GM20431 (cell line): ENCODE data around the gene PIGN.

ENCODE experiments used
- in situ Hi-C: fragments of 300-500 bp; cut with MseI, MboI; formaldehyde crosslinking; loops from one replicate; pipeline ENCODE4 v1.15.0; 2020; ENCODE audit warnings: low sequenced_read_pairs; ENCODE audit not compliant: unreplicated experiment

The PIGN gene

DNA sequence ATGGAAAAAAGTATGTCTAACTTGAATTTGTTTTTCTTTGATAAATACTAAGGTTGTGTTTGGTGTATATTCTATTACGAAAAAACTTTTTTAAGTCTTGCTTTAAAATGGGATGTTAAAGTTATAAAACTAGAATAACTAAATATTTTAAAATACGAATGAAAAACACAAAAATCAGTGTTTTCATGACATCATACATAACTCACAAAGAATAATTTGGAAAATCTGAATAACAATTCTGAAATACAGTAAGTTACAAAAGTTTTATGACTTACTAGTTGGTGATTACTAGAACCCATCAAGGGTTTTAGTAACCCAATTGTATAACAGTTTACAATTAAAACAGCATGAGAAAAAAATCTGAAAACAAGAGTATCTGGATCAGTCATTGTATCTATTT lies 61.2 kb downstream of the PIGN start:
- in situ Hi-C loops: loop anchor here (25.0 kb wide), 1 partner anchor 538 kb away; no protein-coding TSS in a partner anchor

GRCh38 chr18:62122330-62122729 lies 64.5 kb downstream of the PIGN start:
- in situ Hi-C loops: loop anchor here (25.0 kb wide), 1 partner anchor 485 kb away; no protein-coding TSS in a partner anchor

- in situ Hi-C loops: loop anchor here (25.0 kb wide), 1 partner anchor 483 kb away; no protein-coding TSS in a partner anchor
Observed at GRCh38 chr18:62119884-62120283, 67.0 kb downstream of the PIGN start.

DNA sequence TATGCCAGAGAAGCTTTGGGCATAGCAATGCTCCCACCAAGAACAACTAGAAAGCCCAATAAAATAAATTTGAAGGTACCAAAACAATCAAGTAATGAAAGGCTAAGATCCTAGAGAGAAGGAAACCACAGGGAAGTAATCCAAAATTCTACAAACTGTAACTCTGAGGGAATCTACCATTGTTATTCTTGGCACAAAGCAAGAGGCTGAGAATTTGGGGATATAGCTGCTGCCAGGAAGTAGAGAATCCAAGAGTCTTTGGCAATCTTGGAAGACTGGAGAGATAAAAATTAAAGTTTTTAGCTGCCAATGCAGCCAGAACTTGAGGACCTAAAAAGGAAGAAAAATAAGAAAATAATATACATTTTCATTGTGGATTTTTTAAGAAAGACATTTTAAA lies 68.5 kb downstream of the PIGN start:
- in situ Hi-C loops: loop anchor here (25.0 kb wide), 1 partner anchor 481 kb away; no protein-coding TSS in a partner anchor

DNA sequence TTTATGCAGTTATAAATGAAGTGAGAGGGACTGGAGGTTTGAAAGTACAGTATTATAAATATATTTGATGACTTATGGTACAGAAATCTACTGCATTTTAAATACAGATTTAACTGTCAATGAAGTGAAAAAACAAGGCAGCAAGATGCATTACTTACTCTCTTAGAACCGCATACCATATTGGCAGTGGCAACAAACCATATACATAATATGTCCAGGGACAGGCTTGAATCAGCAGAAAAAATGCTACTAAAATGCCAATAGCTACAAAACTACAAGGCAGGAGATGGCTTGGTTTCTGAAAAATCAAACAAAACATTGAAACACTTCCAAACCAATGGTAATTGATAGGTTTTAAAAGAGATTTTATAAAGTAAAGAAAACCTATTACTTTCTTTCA lies 77.2 kb downstream of the PIGN start:
- in situ Hi-C loops: loop anchor here (25.0 kb wide), 1 partner anchor 472 kb away; no protein-coding TSS in a partner anchor

DNA sequence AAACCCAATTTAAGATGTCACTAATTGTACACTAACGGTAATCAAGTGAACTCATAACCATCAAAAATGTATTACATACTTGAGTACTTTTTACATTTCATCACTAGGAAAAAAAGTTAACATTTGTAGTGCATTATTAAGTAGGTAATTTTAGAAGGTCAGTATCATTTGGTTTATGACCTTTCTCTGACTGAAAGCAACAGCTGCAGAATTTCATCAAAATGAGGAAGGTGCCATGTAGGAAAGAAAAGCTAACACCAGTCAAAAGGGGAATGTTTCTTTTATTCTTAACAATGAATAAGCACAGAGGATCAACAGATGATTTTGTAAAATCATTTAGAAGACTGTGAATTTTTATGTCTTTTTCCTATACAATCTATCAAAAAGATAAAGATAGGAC lies 79.0 kb downstream of the PIGN start:
- in situ Hi-C loops: loop anchor here (25.0 kb wide), 1 partner anchor 471 kb away; no protein-coding TSS in a partner anchor

GRCh38 chr18:62106271-62106670 lies 80.6 kb downstream of the PIGN start:
- in situ Hi-C loops: loop anchor here (25.0 kb wide), 1 partner anchor 469 kb away; no protein-coding TSS in a partner anchor

DNA sequence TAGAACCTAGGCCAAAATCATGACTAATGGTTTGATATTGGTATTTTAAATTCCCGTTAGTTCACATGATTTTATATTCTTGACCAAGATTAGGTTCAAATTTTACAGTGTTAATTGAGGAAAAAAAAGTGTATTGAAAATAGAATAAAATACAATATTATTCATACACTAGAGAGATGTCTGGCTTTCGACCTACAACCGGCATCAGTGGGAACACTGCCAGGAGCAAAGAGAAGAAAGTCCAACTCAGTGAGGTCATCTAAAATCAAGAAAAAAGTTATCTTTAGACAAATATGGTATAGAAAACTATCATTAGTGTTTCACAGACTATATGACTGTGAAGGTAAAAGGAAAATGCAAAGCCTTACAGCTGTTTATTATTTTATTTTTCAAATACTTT lies 81.5 kb downstream of the PIGN start:
- in situ Hi-C loops: loop anchor here (25.0 kb wide), 1 partner anchor 468 kb away; no protein-coding TSS in a partner anchor

DNA sequence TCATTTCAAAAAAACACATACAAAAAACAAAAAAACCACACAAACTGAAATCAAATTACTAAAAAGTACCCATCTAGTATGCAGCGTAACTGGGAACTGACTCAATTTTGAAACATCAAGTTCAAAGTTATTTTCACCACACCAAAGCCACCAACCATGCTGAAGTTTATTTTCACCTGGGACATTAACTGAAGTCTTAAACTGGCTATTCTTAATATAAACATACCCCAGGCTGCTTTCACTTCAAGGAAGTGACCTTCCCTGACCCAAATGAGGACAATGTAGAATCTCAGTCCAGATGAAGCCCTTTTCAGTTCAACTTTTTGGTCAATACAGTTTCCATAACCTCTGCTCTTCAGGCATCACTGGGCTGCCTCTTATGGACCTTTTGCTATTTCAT lies 84.6 kb downstream of the PIGN start:
- in situ Hi-C loops: loop anchor here (25.0 kb wide), 1 partner anchor 465 kb away; no protein-coding TSS in a partner anchor

DNA sequence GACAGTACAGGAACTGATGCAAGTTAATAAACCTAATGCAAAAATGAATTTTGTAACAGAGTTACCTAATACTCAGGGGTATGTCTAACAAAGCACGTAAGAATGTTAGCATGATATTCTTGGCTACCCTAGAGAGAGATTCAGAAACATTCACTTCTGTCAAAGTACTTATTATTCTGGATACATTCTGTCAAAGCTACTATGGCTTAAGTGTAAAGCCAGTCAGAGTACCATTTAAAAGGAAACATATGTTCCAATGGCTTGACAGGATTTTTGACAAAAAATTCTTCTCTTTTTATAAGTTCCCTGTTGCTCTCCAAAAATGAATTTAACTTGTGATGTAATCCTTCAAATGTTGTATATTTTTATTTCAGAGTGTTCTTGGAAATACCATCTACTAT lies 85.5 kb downstream of the PIGN start:
- in situ Hi-C loops: loop anchor here (25.0 kb wide), 1 partner anchor 464 kb away; no protein-coding TSS in a partner anchor

DNA sequence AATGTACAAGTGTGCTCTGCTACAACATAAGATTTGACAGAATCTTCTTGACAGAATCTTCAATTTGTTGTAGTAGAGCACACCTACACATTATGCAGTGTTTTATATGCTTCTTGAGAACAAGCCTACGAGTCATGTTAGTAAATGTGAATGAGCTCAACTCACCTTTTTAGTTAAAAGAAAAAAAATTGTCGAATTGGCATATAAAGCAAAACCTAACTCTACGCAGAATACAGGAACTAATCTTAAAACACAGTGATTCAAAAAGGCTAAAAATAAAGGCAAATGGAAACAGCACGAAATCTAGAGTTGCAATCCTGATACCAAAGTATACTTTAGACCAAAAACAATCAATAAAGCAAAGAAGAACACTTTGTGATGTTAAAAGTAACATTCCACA lies 87.9 kb downstream of the PIGN start:
- in situ Hi-C loops: no loop called here

- in situ Hi-C loops: no loop called here
Observed at GRCh38 chr18:62097698-62098097, 89.2 kb downstream of the PIGN start.

DNA sequence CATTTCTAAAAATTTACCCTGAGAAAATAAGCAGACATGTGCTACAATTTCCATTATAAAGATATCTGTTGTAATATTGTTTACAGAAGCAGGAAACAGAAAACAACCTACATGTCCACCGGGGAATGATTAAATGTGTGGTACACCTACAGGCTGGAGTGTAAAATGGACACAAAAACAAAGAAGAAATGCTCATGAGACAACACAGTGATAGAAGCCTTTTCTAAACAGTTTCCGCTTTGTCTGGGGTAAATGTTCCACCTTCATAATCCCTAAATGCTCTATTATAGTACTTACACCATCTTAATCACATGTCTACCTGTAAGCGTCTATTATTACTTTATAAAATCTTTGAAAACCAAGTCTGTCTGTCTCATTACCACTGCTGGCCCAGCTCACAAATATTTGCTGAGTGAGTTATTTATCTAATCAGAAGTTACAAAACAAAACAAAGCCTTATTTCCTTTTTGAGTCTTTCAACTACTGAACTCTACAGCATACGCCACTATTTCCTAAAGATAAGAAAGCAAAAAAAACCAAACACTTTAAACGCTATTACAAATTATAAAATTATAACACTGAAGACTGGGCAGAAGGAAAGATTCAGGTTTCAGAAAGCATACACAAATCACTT lies 95.3 kb downstream of the PIGN start:
- in situ Hi-C loops: no loop called here

DNA sequence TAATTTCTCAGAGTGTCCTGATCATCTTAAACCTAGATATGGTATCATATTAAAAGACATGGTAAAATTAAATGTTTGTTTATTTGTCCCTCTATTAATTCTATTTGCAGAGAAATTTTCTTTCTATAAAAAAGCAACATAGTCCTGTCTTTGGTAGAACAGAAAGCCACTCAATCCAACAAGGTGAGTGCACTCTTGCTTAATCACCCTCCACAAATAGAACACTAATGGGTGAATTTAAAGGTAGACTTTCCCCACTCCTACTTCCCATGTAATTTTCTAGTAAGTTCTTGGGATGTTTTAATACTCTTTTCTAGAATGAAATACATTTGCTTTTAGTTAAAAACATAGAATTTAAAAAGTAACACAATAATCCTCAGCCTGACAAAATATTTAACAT lies 97.7 kb downstream of the PIGN start:
- in situ Hi-C loops: no loop called here

DNA sequence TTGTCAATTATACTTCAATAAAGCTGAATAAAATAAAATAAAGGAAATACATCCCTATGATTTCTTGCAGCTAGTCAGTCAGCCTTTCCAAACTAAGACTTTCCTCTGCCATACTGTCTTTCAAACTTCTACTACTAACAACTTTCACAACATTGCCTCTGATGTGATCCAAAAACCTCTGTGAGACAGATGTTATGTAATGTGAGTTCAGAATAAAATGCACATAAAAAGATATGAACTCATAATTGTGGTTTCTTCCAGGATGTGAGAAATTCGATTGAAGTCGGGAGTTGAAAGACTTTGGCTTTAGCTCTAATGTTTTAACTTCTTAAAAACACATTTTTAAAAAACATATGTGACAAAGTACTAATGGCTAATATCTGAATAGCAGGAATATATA lies 98.7 kb downstream of the PIGN start:
- in situ Hi-C loops: no loop called here

- in situ Hi-C loops: no loop called here
Observed at GRCh38 chr18:62085756-62086155, 101.1 kb downstream of the PIGN start.

DNA sequence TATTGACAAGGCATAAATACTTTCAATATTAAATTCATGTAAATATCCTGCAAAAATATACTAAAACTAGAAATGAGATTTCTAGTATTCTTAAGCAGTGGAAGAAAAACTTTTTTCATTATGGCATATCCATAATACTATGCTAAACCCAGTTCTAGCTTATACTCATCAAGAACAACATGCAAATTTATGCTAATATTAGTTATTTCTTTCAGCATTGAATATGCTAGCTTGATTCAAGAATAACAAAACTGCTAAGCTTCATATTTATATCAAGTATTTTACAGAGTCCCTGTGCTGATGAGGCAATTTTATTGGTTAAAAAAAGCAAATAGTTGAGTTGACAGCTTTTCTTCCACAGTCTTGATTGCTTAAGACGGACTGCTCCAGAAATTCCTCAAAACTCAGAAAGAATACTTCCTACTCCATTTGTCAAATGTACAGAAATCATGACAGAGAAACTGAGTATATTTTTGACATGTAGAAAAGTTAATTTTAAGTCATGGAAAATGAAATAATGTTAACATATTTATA lies 105.0 kb downstream of the PIGN start:
- in situ Hi-C loops: no loop called here

- in situ Hi-C loops: no loop called here
Observed at GRCh38 chr18:62081248-62081647, 105.6 kb downstream of the PIGN start.

GRCh38 chr18:62080172-62080900 lies 106.5 kb downstream of the PIGN start:
- in situ Hi-C loops: no loop called here

- in situ Hi-C loops: no loop called here
Observed at GRCh38 chr18:62073461-62074281, 113.2 kb downstream of the PIGN start.
